Pancreas (tissue), 10 donors: ENCODE results near the gene SCN5A. TPM values are rescaled to one million over a fixed set of nuclear protein-coding genes. Genes with fewer than 3 reads are reported as not detected.

Source experiments
- ATAC-seq, 4 donors: fragments of 200-7000 bp; cut with Tn5 transposase; one replicate each; pipeline versions ENCODE4 v1.8.0 to v1.9.1; 2020; ENCODE audit warnings: mild to moderate bottlenecking in 4 of 4, moderate library complexity in 4 of 4
- DNase-seq, 6 donors: peaks; one replicate each; pipeline ENCODE4 v3.0.0-alpha.2; 2020
- FAIRE-seq: peaks from 2 replicates; lab custom pipeline; 2012; peaks lifted over from hg19 to GRCh38; lab: Jason Lieb, UNC
- H3K27ac ChIP-seq, 4 donors: fragments of 200-600 bp; sonication (generic); 1 replicate in 3 of 4; 2 replicates in 1 of 4; pipeline versions ENCODE4 v1.5.0 to v1.8.0; 2020
- H3K27me3 ChIP-seq, 4 donors: fragments of 200-600 bp; one replicate each; pipeline ENCODE4 v1.8.0; 2021
- H3K36me3 ChIP-seq, 3 donors: fragments of 200-600 bp; sonication (generic) in 1 of 3; one replicate each; pipeline versions ENCODE4 v1.5.0 to v1.8.0; 2020 to 2021
- H3K4me1 ChIP-seq, 3 donors: fragments of 200-600 bp; one replicate each; pipeline ENCODE4 v1.8.0; 2021
- H3K4me3 ChIP-seq, 4 donors: fragments of 200-600 bp; sonication (generic) in 2 of 4; one replicate each; pipeline versions ENCODE4 v1.5.0 to v1.8.0; 2020 to 2021
- H3K9me3 ChIP-seq, 4 donors: fragments of 200-600 bp; one replicate each; pipeline ENCODE4 v1.8.0; 2021
- WGBS, 2 donors: extraction: QIAGEN DNeasy Blood & Tissue Kit; methylation state at CpG; one replicate each; pipeline ENCODE4 v1.1.7; 2013; 5-methylcytosine and 5-hydroxymethylcytosine counted together
- intact Hi-C, 3 donors: fragments of 100-400 bp; cut with DNase I; formaldehyde crosslinking; loops; one replicate each; pipeline versions ENCODE4 v1.11.1 to v1.14.2; 2022
- polyA plus RNA-seq, 2 donors: library from polyadenylated mRNA; stranded (reverse); fragments of 200-250 nt; gene quantifications; one replicate each; pipeline ENCODE4 v1.2.3, GENCODE V29; 2013
- total RNA-seq, 6 donors: library from RNA; stranded (reverse); fragmentation: NEBNext Ultra II Directional in 4 of 6; extraction: Animal tissue kit (Norgen Biotek cat#: 25700) in 4 of 6; gene quantifications; one replicate each; pipeline versions ENCODE4 v1.2.1 to v1.2.4, GENCODE V29; 2021 to 2023
- TF ChIP-seq, protein P1 (sequence below), 4 donors: fragments of 200-600 bp; sonication (generic) in 3 of 4; IDR thresholded peaks; one replicate each; pipeline versions ENCODE4 v1.5.0 to v1.8.0; 2021; ENCODE audit warnings: antibody characterized with exemption in 4 of 4
- donor health status: healthy with polysubstance abuse.
- donor health status: DM: no; HTN: no; CAD: no; lungs with moderate emphysema.
- donor health status: DM: no; HTN: no; CAD: no.
- donor health status: control.
- donor health status: control.
- donor health status: Bipolar disorder and iron deficiency.
- donor health status: DM: yes; HTN: yes; CAD: no.
- donor health status: DM: no; HTN: no; CAD: no.
- donor health status: DM: no; HTN: no; CAD: no.
- donor health status: DM: yes; HTN: yes; CAD: no.

SCN5A gene
- total and polyA plus RNA-seq, 8 donors, result 0.07 to 0.39 (median 0.26) TPM; not detected in 1

DNA sequence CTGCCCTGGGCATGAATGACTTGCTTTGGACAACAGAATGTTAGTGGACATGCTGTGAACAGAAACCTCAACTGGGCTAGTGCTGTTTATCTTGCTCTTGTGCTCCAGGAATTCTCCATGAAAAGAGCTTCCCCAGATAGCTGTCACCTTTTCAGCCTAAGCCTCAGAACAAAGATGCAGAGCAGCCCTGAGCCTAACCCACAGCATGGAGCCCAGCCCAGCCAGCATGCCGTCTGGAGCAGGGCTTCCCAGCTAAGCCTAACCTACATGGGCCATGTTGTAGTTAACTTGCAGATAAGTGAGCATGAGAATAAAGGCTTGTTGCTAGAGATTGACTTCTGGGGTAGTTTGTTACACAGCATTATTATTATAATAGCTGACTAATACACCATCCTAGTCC, 48.9 kb downstream of the SCN5A start:
- DNase-seq (no peak), ATAC-seq (no peak), FAIRE-seq (no peak)
- Histone ChIP-seq H3K36me3 (no peaks in the 10 kb centered on the region), H3K27ac (no peak overlapping the region), H3K27me3 (no peaks in the 10 kb centered on the region), H3K4me3 (no peak overlapping the region), H3K9me3 (no peaks in the 10 kb centered on the region), H3K4me1 (no peaks in the 10 kb centered on the region)
- 62 to 68% methylated on average over 1 of the region's 1 CpG for WGBS, 2 donors
- intact Hi-C loops, result no loop called here
- TF ChIP-seq, protein P1, sequence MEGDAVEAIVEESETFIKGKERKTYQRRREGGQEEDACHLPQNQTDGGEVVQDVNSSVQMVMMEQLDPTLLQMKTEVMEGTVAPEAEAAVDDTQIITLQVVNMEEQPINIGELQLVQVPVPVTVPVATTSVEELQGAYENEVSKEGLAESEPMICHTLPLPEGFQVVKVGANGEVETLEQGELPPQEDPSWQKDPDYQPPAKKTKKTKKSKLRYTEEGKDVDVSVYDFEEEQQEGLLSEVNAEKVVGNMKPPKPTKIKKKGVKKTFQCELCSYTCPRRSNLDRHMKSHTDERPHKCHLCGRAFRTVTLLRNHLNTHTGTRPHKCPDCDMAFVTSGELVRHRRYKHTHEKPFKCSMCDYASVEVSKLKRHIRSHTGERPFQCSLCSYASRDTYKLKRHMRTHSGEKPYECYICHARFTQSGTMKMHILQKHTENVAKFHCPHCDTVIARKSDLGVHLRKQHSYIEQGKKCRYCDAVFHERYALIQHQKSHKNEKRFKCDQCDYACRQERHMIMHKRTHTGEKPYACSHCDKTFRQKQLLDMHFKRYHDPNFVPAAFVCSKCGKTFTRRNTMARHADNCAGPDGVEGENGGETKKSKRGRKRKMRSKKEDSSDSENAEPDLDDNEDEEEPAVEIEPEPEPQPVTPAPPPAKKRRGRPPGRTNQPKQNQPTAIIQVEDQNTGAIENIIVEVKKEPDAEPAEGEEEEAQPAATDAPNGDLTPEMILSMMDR (IDR thresholded peaks at IDR 0.05), result no peak

DNA sequence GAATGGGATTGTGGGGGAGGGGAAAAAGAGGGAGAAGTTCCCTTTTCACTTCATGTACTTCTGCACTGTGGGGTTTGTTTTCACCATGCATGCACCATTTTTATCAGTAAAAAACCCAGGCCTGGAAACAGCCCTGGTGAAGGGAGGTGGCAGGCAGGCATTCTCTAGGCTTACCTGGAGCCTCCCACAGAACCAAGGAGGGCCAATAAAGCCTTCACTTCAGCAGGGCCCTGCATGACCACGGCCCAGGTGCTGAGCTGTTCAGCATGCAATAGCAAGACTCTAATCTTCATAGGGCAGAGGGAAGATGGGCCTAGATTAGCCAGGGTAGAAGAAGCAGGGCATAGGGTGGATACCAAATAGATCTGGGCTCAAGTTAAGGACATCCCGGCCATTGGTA, 49.6 kb downstream of the SCN5A start:
- DNase-seq (no peak), ATAC-seq (no peak), FAIRE-seq (no peak)
- no peak overlapping the region for H3K27ac ChIP-seq
- TF ChIP-seq, protein P1 (IDR thresholded peaks at IDR 0.05), result no peak
- H3K36me3 ChIP-seq, result no peaks in the 10 kb centered on the region
- H3K4me1 ChIP-seq, result no peaks in the 10 kb centered on the region
- H3K9me3 ChIP-seq, result no peaks in the 10 kb centered on the region
- no peak overlapping the region for H3K4me3 ChIP-seq
- H3K27me3 ChIP-seq, result no peaks in the 10 kb centered on the region
- 57 to 81% methylated on average over 2 of the region's 2 CpGs for WGBS, 2 donors
- intact Hi-C loops, result no loop called here

DNA sequence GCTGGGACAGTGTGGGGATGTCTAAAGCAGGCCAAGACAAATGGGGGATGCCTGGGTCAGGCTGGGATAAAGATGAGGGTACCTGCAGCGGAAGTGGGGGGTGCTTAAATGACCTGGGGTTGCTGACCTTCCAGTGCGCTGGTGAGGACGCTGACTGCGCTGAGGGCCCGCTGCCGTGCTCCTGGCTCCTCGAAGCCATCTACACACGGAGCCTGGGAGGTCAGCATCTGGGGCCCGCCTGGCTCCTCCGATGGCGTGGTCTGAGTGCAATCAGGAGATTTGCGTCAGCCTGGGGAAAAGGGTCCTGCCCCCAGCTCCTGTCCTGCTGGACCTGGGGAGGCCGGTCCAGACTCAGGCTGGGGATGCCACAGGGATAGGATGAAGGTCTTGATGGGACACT, 50.7 kb downstream of the SCN5A start:
- intact Hi-C loops, result no loop called here
- H3K4me1 ChIP-seq, result no peaks in the 10 kb centered on the region
- no peak overlapping the region for H3K27ac ChIP-seq
- DNase-seq (peak in 1 of 6 donors; percentile 36), ATAC-seq (no peak), FAIRE-seq (no peak)
- no peaks in the 10 kb centered on the region for H3K36me3 ChIP-seq
- H3K4me3 ChIP-seq, result no peak overlapping the region
- 88 to 89% methylated on average over 13 of the region's 13 CpGs for WGBS, 2 donors
- no peaks in the 10 kb centered on the region for H3K27me3 ChIP-seq
- no peaks in the 10 kb centered on the region for H3K9me3 ChIP-seq
- TF ChIP-seq, protein P1 (IDR thresholded peaks at IDR 0.05), result no peak

DNA sequence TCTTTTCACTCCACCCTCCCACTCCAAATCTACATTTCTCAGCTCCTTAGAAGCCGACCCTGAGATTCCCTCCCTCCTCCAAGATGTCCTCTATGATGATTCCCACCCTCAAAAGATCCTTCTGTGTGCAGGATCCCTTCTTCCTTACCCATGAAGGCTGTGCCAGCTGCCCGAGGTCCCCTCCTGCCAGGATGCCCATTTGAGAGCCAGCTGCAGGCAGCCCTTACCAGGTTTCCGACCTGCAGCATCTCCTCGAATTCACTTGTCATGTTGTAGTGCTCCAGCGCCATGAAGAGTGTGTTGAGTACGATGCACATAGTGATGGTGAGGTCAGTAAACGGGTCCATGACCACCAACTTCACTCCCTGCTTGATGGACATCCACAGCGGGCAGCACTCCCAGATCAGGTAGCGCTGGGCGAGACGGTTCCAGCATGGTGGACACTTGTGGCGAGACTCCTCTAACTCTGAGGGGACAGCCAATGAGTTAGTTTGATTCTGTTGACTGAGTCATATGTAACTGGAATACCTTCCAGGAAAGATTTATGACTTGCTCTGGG, 51.9 kb downstream of the SCN5A start:
- Histone ChIP-seq H3K36me3 (no peaks in the 10 kb centered on the region), H3K9me3 (no peaks in the 10 kb centered on the region), H3K4me3 (no peak overlapping the region), H3K27me3 (no peaks in the 10 kb centered on the region), H3K27ac (no peak overlapping the region), H3K4me1 (no peaks in the 10 kb centered on the region)
- DNase-seq, result peak in 1 of 6 donors; percentile 26
- TF ChIP-seq, protein P1 (IDR thresholded peaks at IDR 0.05), result no peak
- FAIRE-seq, result no peak
- no peak for ATAC-seq
- intact Hi-C loops, result no loop called here
- WGBS, 2 donors, result 73 to 81% methylated on average over 12 of the region's 12 CpGs

DNA sequence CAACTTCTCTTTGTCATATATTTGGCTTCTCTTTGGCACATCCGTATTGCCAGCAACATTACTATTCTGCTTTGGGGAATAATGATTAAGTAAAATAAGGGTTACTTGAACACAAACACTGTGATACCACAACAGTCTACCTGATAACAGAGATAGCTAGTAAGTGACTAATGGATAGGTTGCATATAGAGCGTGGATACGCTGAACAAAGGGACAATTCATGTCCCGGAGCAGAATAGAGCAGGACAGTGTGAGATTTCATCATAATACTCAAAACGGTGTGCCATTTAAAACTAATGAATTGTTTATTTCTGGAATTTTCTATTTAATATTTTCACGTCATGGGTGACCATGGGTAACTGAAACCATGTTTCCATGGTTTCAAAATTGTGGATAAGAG, 54.1 kb downstream of the SCN5A start:
- ATAC-seq (peak in 1 of 4 donors; percentile 56), FAIRE-seq (no peak), DNase-seq (no peak)
- H3K4me3 ChIP-seq, result no peak overlapping the region
- no peak overlapping the region for H3K27ac ChIP-seq
- TF ChIP-seq, protein P1 (IDR thresholded peaks at IDR 0.05), result no peak
- 43 to 45% methylated on average over 6 of the region's 6 CpGs for WGBS, 2 donors
- intact Hi-C loops, result no loop called here
- no peaks in the 10 kb centered on the region for H3K4me1 ChIP-seq
- H3K27me3 ChIP-seq, result no peaks in the 10 kb centered on the region
- no peaks in the 10 kb centered on the region for H3K9me3 ChIP-seq
- no peaks in the 10 kb centered on the region for H3K36me3 ChIP-seq
